Nephron (organoid): ENCODE results near the gene VKORC1.

ENCODE experiments used
- H3K27ac Mint-ChIP-seq, 3 experiments: 2 replicates each; pipeline ENCODE4 v1.8.0; 2020; ENCODE audit warnings: mixed read lengths in 3 of 3, mild to moderate bottlenecking in 2 of 3, moderate library complexity in 1 of 3
- H3K27me3 Mint-ChIP-seq: 2 replicates; pipeline ENCODE4 v1.8.0; 2021; ENCODE audit warnings: low read depth, mild to moderate bottlenecking, moderate library complexity, mixed read lengths
- H3K36me3 Mint-ChIP-seq: 2 replicates; pipeline ENCODE4 v1.8.0; 2020; ENCODE audit warnings: low read depth, mixed read lengths
- H3K4me1 Mint-ChIP-seq: 2 replicates; pipeline ENCODE4 v1.8.0; 2020; ENCODE audit warnings: mixed read lengths
- H3K4me3 Mint-ChIP-seq, 3 experiments: 2 replicates each; pipeline ENCODE4 v1.8.0; 2020; ENCODE audit warnings: mild to moderate bottlenecking in 3 of 3, mixed read lengths in 3 of 3, moderate library complexity in 2 of 3
- H3K9me3 Mint-ChIP-seq: 2 replicates; pipeline ENCODE4 v1.8.0; 2020; ENCODE audit warnings: mixed read lengths
- TF ChIP-seq, protein P1 (sequence below), 3 experiments: fragments of 200-600 bp; sonication (generic); IDR thresholded peaks; one replicate each; pipeline ENCODE4 v1.5.0; 2021; ENCODE audit warnings: antibody characterized with exemption in 3 of 3; ENCODE audit not compliant: unreplicated experiment in 3 of 3

The VKORC1 gene

DNA sequence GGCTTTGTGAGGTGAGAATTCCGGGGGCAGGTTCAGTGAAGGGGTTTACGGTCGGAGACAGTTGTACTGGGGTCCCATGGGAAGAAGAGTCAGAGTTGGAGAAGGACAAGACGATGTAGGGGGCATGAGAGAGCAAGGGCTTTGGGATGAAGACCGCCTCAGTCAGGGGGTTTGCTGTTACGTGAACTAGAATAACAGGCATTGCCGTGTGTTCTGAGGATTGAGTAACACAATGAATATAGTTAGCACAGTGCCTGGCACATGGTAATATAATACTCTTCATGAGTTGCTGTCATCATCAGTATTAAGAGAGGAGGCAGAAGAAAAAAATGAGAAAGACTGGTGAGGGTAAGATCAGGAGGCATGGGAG lies 19.8 kb downstream of the VKORC1 start:
- Mint-ChIP-seq H3K9me3 (no peaks in the 10 kb centered on the region), H3K27me3 (no peaks in the 10 kb centered on the region), H3K4me1 (peaks cover 24% of the 10 kb centered on the region), H3K27ac (peak overlapping the region; percentile 81 to 92 (median 91)), H3K36me3 (peaks cover 30% of the 10 kb centered on the region), H3K4me3 (peak overlapping the region; percentile 95 to 96 (median 95))
- TF ChIP-seq, protein P1, sequence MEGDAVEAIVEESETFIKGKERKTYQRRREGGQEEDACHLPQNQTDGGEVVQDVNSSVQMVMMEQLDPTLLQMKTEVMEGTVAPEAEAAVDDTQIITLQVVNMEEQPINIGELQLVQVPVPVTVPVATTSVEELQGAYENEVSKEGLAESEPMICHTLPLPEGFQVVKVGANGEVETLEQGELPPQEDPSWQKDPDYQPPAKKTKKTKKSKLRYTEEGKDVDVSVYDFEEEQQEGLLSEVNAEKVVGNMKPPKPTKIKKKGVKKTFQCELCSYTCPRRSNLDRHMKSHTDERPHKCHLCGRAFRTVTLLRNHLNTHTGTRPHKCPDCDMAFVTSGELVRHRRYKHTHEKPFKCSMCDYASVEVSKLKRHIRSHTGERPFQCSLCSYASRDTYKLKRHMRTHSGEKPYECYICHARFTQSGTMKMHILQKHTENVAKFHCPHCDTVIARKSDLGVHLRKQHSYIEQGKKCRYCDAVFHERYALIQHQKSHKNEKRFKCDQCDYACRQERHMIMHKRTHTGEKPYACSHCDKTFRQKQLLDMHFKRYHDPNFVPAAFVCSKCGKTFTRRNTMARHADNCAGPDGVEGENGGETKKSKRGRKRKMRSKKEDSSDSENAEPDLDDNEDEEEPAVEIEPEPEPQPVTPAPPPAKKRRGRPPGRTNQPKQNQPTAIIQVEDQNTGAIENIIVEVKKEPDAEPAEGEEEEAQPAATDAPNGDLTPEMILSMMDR (IDR thresholded peaks at IDR 0.05; ENCODE audit: unreplicated experiment in 3 of 3): no peak

DNA sequence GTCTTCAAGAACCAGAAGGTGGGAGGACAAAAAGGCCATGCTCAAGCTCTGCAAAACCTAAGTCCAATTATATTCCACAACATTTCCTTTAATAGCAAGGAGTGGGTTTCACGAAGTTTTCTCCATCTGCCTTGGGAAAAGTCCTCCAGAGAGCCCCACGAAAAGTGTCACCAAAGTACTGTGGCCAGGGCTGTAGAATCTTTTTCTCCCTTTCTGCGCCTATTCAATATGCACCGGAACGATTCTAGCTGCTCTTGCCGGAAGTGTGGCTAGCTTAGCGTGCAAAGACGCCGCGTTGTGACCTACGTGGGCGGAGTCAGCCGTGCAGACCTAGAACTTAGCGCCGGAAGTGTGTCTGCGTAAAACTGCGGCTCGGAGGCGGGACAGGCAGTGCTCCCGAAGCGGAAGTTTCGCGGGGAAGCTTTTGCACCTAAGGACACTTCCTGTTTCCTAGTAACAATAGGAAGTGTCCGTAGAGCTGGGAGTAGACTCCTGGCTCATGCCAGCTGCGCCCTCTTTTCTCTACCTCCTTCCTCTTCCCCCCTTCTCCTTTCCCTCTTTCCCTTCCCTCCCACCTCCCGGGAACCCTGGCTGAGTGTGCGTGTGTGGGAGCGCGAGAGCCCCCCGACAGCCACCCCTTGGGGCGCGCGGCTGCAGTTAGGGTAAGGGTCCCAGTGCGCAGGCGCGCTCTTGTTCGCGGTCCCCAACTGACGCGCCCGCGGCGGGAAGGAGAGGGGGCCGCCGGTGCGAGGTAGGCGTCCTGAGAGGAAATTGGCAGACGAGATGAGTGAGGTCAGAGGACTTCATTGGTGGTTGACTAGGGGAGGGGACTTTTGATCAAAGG lies 20.4 kb downstream of the VKORC1 start, which contains the start of the genes ZNF646 and ZNF668:
TSS of gene ZNF646 (plus strand) at position 453 of the 844 bp plus-strand sequence. CDS start 1,903 bp downstream, outside the sequence.
TSS of gene ZNF668 (minus strand) at position 271 of the 844 bp plus-strand sequence. CDS start 9,781 bp downstream, outside the sequence.
- H3K4me3 Mint-ChIP-seq: peak within 1 kb of the TSS; percentile 98 to 100 (median 99)
- TF ChIP-seq, protein P1 (IDR thresholded peaks at IDR 0.05; ENCODE audit: unreplicated experiment in 3 of 3): no peak
- peak within 1 kb of the TSS; percentile 81 to 97 (median 92) for H3K27ac Mint-ChIP-seq
- no peaks in the 10 kb centered on the region for H3K27me3 Mint-ChIP-seq
- no peaks in the 10 kb centered on the region for H3K9me3 Mint-ChIP-seq
- H3K4me1 Mint-ChIP-seq: peaks cover 27% of the 10 kb centered on the region
- H3K36me3 Mint-ChIP-seq: peaks cover 26% of the 10 kb centered on the region

- TF ChIP-seq, protein P1 (IDR thresholded peaks at IDR 0.05; ENCODE audit: unreplicated experiment in 3 of 3): no peak
- Mint-ChIP-seq H3K4me1 (peaks cover 30% of the 10 kb centered on the region), H3K27ac (peak overlapping the region; percentile 81 to 97 (median 92)), H3K4me3 (peak overlapping the region; percentile 98 to 100 (median 99)), H3K27me3 (no peaks in the 10 kb centered on the region), H3K9me3 (no peaks in the 10 kb centered on the region), H3K36me3 (peaks cover 18% of the 10 kb centered on the region)
Observed at GRCh38 chr16:31073142-31073969, 21.2 kb downstream of the VKORC1 start.

GRCh38 chr16:31072540-31073141 lies 22.0 kb downstream of the VKORC1 start:
- H3K4me3 Mint-ChIP-seq: peak overlapping the region; percentile 98 to 100 (median 99)
- H3K4me1 Mint-ChIP-seq: peaks cover 30% of the 10 kb centered on the region
- TF ChIP-seq, protein P1 (IDR thresholded peaks at IDR 0.05; ENCODE audit: unreplicated experiment in 3 of 3): no peak

GRCh38 chr16:31071861-31072260 lies 22.7 kb downstream of the VKORC1 start:
- peaks cover 7% of the 10 kb centered on the region for H3K36me3 Mint-ChIP-seq
- peak overlapping the region; percentile 81 to 97 (median 92) for H3K27ac Mint-ChIP-seq
- peaks cover 30% of the 10 kb centered on the region for H3K4me1 Mint-ChIP-seq
- H3K27me3 Mint-ChIP-seq: no peaks in the 10 kb centered on the region
- TF ChIP-seq, protein P1 (IDR thresholded peaks at IDR 0.05; ENCODE audit: unreplicated experiment in 3 of 3): no peak
- peak overlapping the region; percentile 98 to 100 (median 99) for H3K4me3 Mint-ChIP-seq
- H3K9me3 Mint-ChIP-seq: no peaks in the 10 kb centered on the region

More at GRCh38 chr16:31072540-31073141, 22.0 kb downstream of the VKORC1 start:
- H3K36me3 Mint-ChIP-seq: peaks cover 11% of the 10 kb centered on the region
- peak overlapping the region; percentile 81 to 97 (median 92) for H3K27ac Mint-ChIP-seq
- H3K27me3 Mint-ChIP-seq: no peaks in the 10 kb centered on the region
- no peaks in the 10 kb centered on the region for H3K9me3 Mint-ChIP-seq
